Mucosa of descending colon (tissue), 3 donors: ENCODE measurements around the gene FER1L5. TPM values are rescaled to one million over a fixed set of nuclear protein-coding genes. Genes with fewer than 3 reads are reported as not detected.

Experiments used
- ATAC-seq: fragments of 200-7000 bp; cut with Tn5 transposase; one replicate; pipeline ENCODE4 v1.9.1; 2020; ENCODE audit warnings: mild to moderate bottlenecking, moderate library complexity
- DNase-seq, 3 donors: peaks; one replicate each; pipeline ENCODE4 v3.0.0-alpha.2; 2020
- H3K36me3 ChIP-seq: fragments of 200-600 bp; one replicate; pipeline ENCODE4 v1.8.0; 2021; ENCODE audit warnings: low read depth, mild to moderate bottlenecking
- H3K4me1 ChIP-seq: fragments of 200-600 bp; one replicate; pipeline ENCODE4 v1.8.0; 2021; ENCODE audit warnings: low read depth, mild to moderate bottlenecking
- H3K4me3 ChIP-seq: fragments of 200-600 bp; one replicate; pipeline ENCODE4 v1.8.0; 2021; ENCODE audit warnings: mild to moderate bottlenecking
- H3K9me3 ChIP-seq: fragments of 200-600 bp; one replicate; pipeline ENCODE4 v1.8.0; 2021; ENCODE audit warnings: mild to moderate bottlenecking
- CTCF ChIP-seq: fragments of 200-600 bp; IDR thresholded peaks from one replicate; pipeline ENCODE4 v1.8.0; 2022; ENCODE audit warnings: antibody characterized with exemption, mild to moderate bottlenecking
- intact Hi-C, 2 donors: fragments of 100-400 bp; cut with DNase I in 1 of 2; cut with micrococcal nuclease in 1 of 2; formaldehyde crosslinking; loops; one replicate each; pipeline versions ENCODE4 v1.11.0 to v1.11.1; 2022; cut with DNase I, micrococcal nuclease
- total RNA-seq, 3 donors: library from RNA; stranded (reverse); fragmentation: NEBNext Ultra II Directional in 2 of 3; extraction: Animal tissue kit (Norgen Biotek cat#: 25700) in 2 of 3; gene quantifications; one replicate each; pipeline versions ENCODE4 v1.2.1 to v1.2.4, GENCODE V29; 2021 to 2023
- donor health status: DM: no; HTN: no; CAD: no; lungs with moderate emphysema.
- donor health status: DM: no; HTN: no; CAD: no.
- donor health status: DM: no; HTN: yes; CAD: no.

FER1L5 gene
- total RNA-seq, 3 donors from 2014 or later, result 0.09 TPM; not detected in 2

GRCh38 chr2:96601382-96602292, 40.9 kb upstream of the FER1L5 start:
- Histone ChIP-seq H3K36me3 (peaks cover 9% of the 10 kb centered on the region), H3K4me3 (no peak overlapping the region), H3K4me1 (no peaks in the 10 kb centered on the region), H3K9me3 (no peaks in the 10 kb centered on the region)
- ATAC-seq, result peak; percentile 51
- TF ChIP-seq CTCF, result no peak
- DNase-seq, result peak in 1 of 3 donors; percentile 14
- intact Hi-C loops, result no loop called here

GRCh38 chr2:96602330-96602823, 40.2 kb upstream of the FER1L5 start:
- no peaks in the 10 kb centered on the region for H3K9me3 ChIP-seq
- DNase-seq, result peak; percentile 57 to 72 (median 64)
- no peak overlapping the region for H3K4me3 ChIP-seq
- H3K36me3 ChIP-seq, result peaks cover 12% of the 10 kb centered on the region
- H3K4me1 ChIP-seq, result no peaks in the 10 kb centered on the region
- peak; percentile 92 for ATAC-seq
- no peak for TF ChIP-seq CTCF
- intact Hi-C loops, result no loop called here

GRCh38 chr2:96604104-96604503, 38.5 kb upstream of the FER1L5 start:
- H3K4me1 ChIP-seq, result no peaks in the 10 kb centered on the region
- ATAC-seq, result no peak
- H3K9me3 ChIP-seq, result no peaks in the 10 kb centered on the region
- no peak for TF ChIP-seq CTCF
- intact Hi-C loops, result no loop called here
- H3K36me3 ChIP-seq, result peaks cover 21% of the 10 kb centered on the region
- no peak overlapping the region for H3K4me3 ChIP-seq
- no peak for DNase-seq

GRCh38 chr2:96608469-96609455, 33.8 kb upstream of the FER1L5 start:
- no peak for TF ChIP-seq CTCF
- Histone ChIP-seq H3K9me3 (no peaks in the 10 kb centered on the region), H3K36me3 (peaks cover 30% of the 10 kb centered on the region), H3K4me3 (no peak overlapping the region), H3K4me1 (no peaks in the 10 kb centered on the region)
- peak; percentile 43 for ATAC-seq
- intact Hi-C loops, result no loop called here
- DNase-seq, result no peak

GRCh38 chr2:96616128-96616527, 26.4 kb upstream of the FER1L5 start:
- Histone ChIP-seq H3K4me3 (no peak overlapping the region), H3K4me1 (no peaks in the 10 kb centered on the region), H3K36me3 (peaks cover 9% of the 10 kb centered on the region), H3K9me3 (no peaks in the 10 kb centered on the region)
- ATAC-seq, result no peak
- DNase-seq, result no peak
- intact Hi-C loops, result no loop called here
- TF ChIP-seq CTCF, result no peak
